ENCODE data around the gene FLT4. TPM values are rescaled to one million over a fixed set of nuclear protein-coding genes. Genes with fewer than 3 reads are reported as not detected.

Gene FLT4
- total RNA-seq, 1 donor from 2014 or later, result 7.2 TPM

DNA sequence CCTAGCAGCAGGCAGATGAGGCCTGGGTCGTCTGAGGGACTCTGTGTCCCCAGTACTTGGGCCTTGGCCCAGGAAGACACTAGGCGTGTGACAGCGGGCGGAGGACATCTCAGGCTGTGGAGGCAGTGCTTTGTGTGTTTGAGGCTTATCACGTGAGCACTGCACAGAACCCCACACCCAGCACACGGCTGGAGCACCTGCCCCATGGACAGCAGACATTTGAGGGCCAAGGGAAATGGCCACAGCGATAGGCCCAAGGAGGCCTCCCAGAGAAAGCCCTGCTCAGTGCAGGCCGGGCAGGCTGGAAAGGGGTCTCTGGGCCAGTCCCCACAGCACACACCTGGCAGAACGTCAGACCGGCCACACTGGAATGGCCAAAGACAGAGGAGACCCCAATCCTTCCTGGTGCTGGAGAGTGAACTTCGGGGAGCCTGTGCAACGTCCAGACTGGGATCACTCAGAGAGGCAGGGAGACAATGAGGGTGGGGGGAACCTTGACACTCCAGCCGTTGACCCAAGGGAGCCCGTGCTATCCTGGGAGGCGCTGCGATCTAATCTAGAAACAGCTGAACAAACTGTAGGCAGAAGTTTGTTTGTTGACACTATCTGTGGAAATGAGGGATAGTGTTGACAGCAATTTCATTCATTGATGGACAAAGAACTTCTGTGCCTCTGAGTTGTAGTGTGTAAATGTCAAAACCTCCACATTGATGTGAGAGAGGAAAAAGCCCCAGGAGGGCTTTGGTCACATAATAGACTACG, 19.6 kb upstream of the FLT4 start:
- no peak for DNase-seq (ENCODE audit: low read depth)
- no peak for FAIRE-seq
- Histone ChIP-seq H3K4me1 (ENCODE audit: insufficient read depth, low read length) (no peaks in the 10 kb centered on the region), H3K4me2 (ENCODE audit: low read length) (no peak overlapping the region), H3K9me3 (ENCODE audit: insufficient read depth, low read depth, low read length) (no peaks in the 10 kb centered on the region), H3K9ac (ENCODE audit: low read length) (no peak overlapping the region), H3K36me3 (ENCODE audit: insufficient read depth, low read length) (no peaks in the 10 kb centered on the region), H4K20me1 (ENCODE audit: insufficient read depth, low read length) (no peaks in the 10 kb centered on the region), H3K79me2 (ENCODE audit: insufficient read depth, low read length) (no peaks in the 10 kb centered on the region), H2AFZ (ENCODE audit: low read depth, low read length) (no peak overlapping the region), H3K4me3 (ENCODE audit: insufficient read depth, low read depth, low read length) (no peak overlapping the region), H3K27me3 (ENCODE audit: insufficient read depth, low read length) (peaks cover 9% of the 10 kb centered on the region), H3K27ac (ENCODE audit: low read depth, low read length) (no peak overlapping the region)
- TF ChIP-seq, protein P1, sequence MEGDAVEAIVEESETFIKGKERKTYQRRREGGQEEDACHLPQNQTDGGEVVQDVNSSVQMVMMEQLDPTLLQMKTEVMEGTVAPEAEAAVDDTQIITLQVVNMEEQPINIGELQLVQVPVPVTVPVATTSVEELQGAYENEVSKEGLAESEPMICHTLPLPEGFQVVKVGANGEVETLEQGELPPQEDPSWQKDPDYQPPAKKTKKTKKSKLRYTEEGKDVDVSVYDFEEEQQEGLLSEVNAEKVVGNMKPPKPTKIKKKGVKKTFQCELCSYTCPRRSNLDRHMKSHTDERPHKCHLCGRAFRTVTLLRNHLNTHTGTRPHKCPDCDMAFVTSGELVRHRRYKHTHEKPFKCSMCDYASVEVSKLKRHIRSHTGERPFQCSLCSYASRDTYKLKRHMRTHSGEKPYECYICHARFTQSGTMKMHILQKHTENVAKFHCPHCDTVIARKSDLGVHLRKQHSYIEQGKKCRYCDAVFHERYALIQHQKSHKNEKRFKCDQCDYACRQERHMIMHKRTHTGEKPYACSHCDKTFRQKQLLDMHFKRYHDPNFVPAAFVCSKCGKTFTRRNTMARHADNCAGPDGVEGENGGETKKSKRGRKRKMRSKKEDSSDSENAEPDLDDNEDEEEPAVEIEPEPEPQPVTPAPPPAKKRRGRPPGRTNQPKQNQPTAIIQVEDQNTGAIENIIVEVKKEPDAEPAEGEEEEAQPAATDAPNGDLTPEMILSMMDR (IDR thresholded peaks at IDR 0.05; ENCODE audit: insufficient read depth, low read depth, low read length), result no peak
- TF ChIP-seq EZH2 (IDR thresholded peaks at IDR 0.05; ENCODE audit: insufficient read depth, low read length), result no peak
- Mint-ChIP-seq H3K27ac (ENCODE audit: unreplicated experiment) (no peak overlapping the region), H3K4me3 (ENCODE audit: unreplicated experiment) (no peak overlapping the region), H3K4me1 (ENCODE audit: low read depth, unreplicated experiment) (no peaks in the 10 kb centered on the region), H3K9me3 (ENCODE audit: unreplicated experiment) (no peaks in the 10 kb centered on the region), H3K27me3 (ENCODE audit: low read depth, unreplicated experiment) (peaks cover 28% of the 10 kb centered on the region), H3K36me3 (ENCODE audit: low read depth, unreplicated experiment) (no peaks in the 10 kb centered on the region)

DNA sequence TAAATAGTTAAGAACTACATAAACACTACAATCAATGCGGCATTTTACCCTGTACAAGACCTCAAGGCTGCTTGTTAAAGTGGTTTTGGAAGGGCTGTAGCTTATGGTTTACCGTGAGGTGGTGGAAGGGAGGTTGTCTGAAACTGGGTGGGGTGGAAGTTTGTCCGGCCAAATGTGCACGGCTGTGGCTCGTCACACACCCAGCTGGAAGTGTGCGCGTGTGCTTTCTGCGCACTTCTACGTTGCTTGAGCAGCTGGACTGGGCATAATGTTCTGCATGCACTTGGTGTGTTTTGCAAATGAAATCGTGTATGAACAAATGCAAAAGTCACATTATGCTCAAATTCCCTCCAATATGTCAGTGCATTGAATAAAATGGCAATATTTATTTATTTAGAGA, 17.4 kb upstream of the FLT4 start:
- H3K36me3 Mint-ChIP-seq (ENCODE audit: low read depth, unreplicated experiment), result no peaks in the 10 kb centered on the region
- H3K4me2 ChIP-seq (ENCODE audit: low read length), result no peak overlapping the region
- no peak for DNase-seq (ENCODE audit: low read depth)
- H3K27ac ChIP-seq (ENCODE audit: low read depth, low read length), result no peak overlapping the region
- no peak overlapping the region for H3K27ac Mint-ChIP-seq (ENCODE audit: unreplicated experiment)
- H3K27me3 ChIP-seq (ENCODE audit: insufficient read depth, low read length), result no peaks in the 10 kb centered on the region
- H3K36me3 ChIP-seq (ENCODE audit: insufficient read depth, low read length), result no peaks in the 10 kb centered on the region
- no peaks in the 10 kb centered on the region for H3K4me1 ChIP-seq (ENCODE audit: insufficient read depth, low read length)
- H4K20me1 ChIP-seq (ENCODE audit: insufficient read depth, low read length), result no peaks in the 10 kb centered on the region
- H2AFZ ChIP-seq (ENCODE audit: low read depth, low read length), result no peak overlapping the region
- peaks cover 17% of the 10 kb centered on the region for H3K27me3 Mint-ChIP-seq (ENCODE audit: low read depth, unreplicated experiment)
- FAIRE-seq, result no peak
- no peak overlapping the region for H3K4me3 Mint-ChIP-seq (ENCODE audit: unreplicated experiment)
- no peaks in the 10 kb centered on the region for H3K4me1 Mint-ChIP-seq (ENCODE audit: low read depth, unreplicated experiment)
- H3K9me3 Mint-ChIP-seq (ENCODE audit: unreplicated experiment), result no peaks in the 10 kb centered on the region
- TF ChIP-seq EZH2 (IDR thresholded peaks at IDR 0.05; ENCODE audit: insufficient read depth, low read length), result no peak
- TF ChIP-seq, protein P1 (IDR thresholded peaks at IDR 0.05; ENCODE audit: insufficient read depth, low read depth, low read length), result no peak
- no peaks in the 10 kb centered on the region for H3K79me2 ChIP-seq (ENCODE audit: insufficient read depth, low read length)
- no peaks in the 10 kb centered on the region for H3K9me3 ChIP-seq (ENCODE audit: insufficient read depth, low read depth, low read length)
- H3K9ac ChIP-seq (ENCODE audit: low read length), result no peak overlapping the region
- no peak overlapping the region for H3K4me3 ChIP-seq (ENCODE audit: insufficient read depth, low read depth, low read length)

Measured in astrocyte (in vitro differentiated cells and primary cell).